ENCODE data around the gene CR1.
"Not testable (repeated sequence)": the region's sequence is repeated elsewhere in the genome, so short reads cannot be mapped to it uniquely, and the experiment has no call there.

- TF ChIP-seq EZH2 (IDR thresholded peaks at IDR 0.05; ENCODE audit: borderline replicate concordance): not testable (repeated sequence)
- TF ChIP-seq, protein P1, sequence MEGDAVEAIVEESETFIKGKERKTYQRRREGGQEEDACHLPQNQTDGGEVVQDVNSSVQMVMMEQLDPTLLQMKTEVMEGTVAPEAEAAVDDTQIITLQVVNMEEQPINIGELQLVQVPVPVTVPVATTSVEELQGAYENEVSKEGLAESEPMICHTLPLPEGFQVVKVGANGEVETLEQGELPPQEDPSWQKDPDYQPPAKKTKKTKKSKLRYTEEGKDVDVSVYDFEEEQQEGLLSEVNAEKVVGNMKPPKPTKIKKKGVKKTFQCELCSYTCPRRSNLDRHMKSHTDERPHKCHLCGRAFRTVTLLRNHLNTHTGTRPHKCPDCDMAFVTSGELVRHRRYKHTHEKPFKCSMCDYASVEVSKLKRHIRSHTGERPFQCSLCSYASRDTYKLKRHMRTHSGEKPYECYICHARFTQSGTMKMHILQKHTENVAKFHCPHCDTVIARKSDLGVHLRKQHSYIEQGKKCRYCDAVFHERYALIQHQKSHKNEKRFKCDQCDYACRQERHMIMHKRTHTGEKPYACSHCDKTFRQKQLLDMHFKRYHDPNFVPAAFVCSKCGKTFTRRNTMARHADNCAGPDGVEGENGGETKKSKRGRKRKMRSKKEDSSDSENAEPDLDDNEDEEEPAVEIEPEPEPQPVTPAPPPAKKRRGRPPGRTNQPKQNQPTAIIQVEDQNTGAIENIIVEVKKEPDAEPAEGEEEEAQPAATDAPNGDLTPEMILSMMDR (IDR thresholded peaks at IDR 0.05; ENCODE audit: poor library complexity): not testable (repeated sequence)
Measured at GRCh38 chr1:207634293-207634692, 138.3 kb downstream of the CR1 start.

Data from hepatocyte (in vitro differentiated cells).